ENCODE results near the gene MATN3.

MATN3 gene

GRCh38 chr2:20035955-20036666 is 23.6 kb upstream of the MATN3 start:
- no peak for FAIRE-seq

DNA sequence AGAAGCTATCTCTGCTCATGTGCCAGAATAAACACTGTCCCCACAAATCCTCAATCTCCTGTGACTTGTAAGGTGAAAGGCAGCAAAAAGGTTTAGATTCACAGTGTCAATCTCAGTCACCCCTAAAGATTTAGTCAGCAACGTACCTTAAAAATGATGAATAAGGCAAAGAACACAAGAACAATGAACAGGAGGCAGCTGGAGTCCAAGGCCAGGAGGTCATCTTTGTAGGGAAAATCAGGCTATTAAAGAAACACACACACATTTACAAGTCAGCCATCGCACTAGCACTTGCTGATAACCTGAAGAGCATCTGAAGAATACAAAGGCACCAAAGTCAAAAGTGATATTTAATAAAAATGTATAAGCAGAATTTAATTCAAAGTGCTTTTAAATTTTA is 22.4 kb upstream of the MATN3 start:
- no peak for FAIRE-seq

GRCh38 chr2:20034218-20034617 is 21.8 kb upstream of the MATN3 start:
- no peak for FAIRE-seq

- FAIRE-seq = no peak
Observed at GRCh38 chr2:20033322-20033721, 20.9 kb upstream of the MATN3 start.

DNA sequence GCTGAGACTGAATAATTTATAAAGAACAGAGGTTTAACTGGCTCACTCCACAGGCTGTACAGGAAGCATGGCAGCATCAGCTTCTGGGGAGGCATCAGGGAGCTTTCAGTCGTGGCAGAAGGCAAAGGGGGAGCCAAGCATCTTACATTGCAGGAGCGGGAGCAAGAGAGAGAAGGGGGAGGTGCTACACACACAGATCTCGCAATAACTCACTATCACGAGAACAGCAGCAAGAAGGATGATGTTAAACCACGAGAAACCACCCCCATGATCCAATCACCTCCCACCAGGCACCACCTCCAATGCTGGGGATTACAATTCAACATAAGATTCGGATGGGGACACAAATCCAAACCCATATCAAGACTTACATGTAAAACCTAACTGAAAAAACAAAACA is 17.8 kb upstream of the MATN3 start:
- FAIRE-seq = no peak

- FAIRE-seq = no peak
Observed at GRCh38 chr2:20027705-20028434, 15.4 kb upstream of the MATN3 start.

DNA sequence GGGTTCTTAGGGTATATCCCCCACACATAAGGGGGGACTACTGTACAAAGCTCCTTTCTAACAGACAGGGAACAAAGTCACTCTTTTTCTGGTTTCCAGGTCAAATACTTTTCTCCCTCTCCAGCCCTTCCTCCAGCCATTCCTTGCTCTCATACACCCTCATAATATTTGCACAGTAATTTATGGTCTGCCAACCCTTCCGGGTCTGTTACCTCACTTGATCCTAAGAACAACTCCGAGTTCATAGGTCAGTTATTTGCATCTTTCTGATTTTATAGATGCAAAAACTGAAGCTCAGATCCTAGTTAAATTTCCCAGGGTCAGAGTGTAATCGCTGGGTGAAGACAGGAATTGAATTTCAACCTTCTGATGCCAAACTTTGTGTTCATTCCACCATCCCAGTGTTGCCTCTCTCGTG is 14.8 kb upstream of the MATN3 start:
- no peak for FAIRE-seq

- FAIRE-seq = no peak
Observed at GRCh38 chr2:20025065-20025786, 12.8 kb upstream of the MATN3 start.

DNA sequence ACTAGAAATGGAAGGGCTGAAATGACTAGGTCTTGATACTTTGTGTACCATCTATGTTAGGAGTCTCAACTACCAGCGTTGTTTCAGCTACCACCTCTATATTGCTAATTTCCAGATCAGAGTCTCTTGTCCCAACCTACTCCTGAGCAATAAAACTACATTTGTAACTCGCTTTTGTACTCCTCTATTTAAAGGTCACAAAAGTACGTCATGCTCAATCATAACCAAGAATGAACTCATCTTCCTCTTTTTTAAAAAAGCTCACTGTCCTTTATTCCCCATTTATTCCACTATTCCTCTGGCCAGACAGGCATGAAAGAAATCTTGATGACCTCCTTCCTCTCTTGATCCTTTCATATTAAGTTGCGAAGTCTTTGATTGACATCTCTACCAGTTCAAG is 11.2 kb upstream of the MATN3 start:
- no peak for FAIRE-seq

DNA sequence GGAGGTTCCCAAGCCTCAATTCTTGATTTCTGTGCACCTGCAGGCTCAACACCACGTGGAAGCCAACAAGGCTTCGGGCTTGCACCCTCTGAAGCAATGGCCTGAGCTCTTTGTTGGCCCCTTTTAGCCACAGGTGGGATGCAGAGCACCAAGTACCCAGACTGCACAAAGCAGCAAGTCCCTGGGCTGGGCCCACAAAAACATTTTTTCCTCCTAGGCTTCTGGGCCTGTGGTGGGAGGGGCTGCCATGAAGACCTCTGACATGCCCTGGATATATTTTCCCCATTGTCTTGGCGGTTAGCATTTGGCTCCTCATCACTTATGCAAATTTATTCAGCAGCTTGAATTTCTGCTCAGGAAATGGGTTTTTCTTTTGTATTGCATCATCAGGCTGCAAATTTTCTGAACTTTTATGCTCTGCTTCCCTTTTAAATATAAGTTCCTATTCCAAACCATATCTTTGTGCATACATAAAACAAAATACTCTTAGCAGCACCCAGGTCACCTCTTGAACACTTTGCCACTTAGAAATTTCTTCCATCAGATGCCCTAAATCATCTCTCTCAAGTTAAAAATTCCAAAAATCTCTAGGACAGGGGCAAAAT is 9.0 kb upstream of the MATN3 start:
- FAIRE-seq = no peak

GRCh38 chr2:20019747-20020146 is 7.3 kb upstream of the MATN3 start:
- no peak for FAIRE-seq

DNA sequence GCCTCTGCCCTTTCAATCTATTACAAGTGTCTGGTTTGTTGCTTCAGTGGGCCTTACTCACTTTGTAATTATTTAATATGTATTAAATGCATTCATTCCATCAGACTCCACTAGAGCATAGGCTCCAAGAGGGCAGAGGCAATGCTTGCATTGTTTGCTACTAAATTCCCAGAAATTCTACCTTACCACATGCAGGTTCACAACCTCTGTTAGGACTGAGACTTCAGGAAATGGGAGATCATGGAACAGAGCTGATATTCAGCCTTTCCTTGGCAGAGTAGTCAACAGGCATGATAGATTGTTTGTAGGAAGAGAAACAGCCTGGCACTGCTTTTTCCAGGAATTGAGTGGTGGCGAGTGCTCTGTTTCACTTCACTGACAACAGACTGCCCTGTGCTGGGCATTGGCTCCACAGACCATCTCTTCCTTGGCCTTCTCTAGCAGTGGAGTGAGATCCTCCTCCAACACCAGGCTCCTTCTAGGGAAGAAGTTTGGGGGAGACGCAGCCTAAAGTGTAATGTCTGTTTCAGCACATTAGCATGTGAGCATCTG is 6.2 kb upstream of the MATN3 start:
- FAIRE-seq = no peak

DNA sequence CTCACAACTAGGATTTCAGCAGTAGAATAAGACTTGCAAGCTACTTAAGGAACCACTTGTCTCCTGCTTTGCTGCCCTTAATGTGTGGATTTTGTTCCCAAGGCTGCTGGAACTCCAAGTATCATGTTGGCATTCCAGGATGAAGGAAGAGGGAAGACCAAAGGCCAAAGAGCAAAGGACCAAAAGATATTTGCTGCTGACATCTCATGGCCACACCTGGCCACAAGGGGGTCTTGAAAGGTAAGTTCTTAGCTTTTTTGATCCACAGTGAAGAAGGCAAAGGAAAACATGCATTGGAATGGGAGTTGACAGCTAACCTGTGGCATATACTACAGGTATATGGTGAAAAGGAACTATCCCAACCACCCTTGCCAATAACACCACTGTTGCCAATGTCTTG is 3.9 kb upstream of the MATN3 start:
- no peak for FAIRE-seq

GRCh38 chr2:20015482-20016083 is 3.1 kb upstream of the MATN3 start:
- peak; percentile 86 for FAIRE-seq

DNA sequence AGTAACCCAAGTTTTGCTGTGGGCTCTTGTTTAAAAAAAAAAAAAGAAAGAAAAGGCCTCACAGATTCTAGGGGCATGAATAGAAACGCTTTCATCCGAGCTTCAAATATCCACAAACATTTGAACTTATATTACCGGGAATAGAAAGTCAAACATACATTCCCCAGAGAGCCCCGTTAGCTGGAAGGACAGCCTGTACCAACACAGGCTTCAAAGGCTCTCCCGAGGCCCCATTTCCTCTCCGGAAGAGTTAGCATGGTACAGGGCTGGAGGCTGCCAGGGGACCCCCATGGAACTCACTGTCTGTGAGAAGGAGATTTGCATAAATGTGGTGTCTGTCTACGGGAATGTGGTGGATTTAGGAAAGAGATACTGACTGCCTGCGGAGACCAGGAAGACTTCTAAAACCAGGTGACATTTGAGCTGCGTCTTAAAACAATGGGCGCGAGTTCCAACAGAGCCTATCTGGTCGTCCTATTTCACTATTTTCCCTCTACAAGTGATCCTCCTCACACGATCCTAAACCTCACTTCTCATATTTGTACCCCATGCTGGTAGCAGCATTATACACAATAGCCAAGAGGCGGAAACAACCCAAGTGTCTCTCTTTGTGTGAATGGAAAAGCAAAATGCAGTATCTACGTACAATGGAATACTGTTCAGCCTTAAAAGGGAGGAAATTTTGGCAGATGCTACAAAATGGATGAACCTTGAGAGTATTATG is 820 bp upstream of the MATN3 start:
- FAIRE-seq = no peak

- FAIRE-seq = no peak
Observed at GRCh38 chr2:20012032-20012281, 511 bp downstream of the MATN3 start.

- no peak for FAIRE-seq
Observed at GRCh38 chr2:20011276-20012031, 1.0 kb downstream of the MATN3 start.

GRCh38 chr2:20008703-20009102 is 3.8 kb downstream of the MATN3 start:
- no peak for FAIRE-seq

- FAIRE-seq = no peak
Observed at GRCh38 chr2:20005891-20006470, 6.5 kb downstream of the MATN3 start.

- no peak for FAIRE-seq
Observed at GRCh38 chr2:20005067-20005627, 7.3 kb downstream of the MATN3 start.

GRCh38 chr2:20001361-20001863 is 11.1 kb downstream of the MATN3 start:
- FAIRE-seq = no peak
